HG02973 (cell line): ENCODE measurements around the gene GOLT1A.

Experiments
- ATAC-seq: cut with Tn5 transposase; IDR thresholded peaks from one replicate; pipeline ENCODE4 v1.9.1; 2021; ENCODE audit warnings: moderate library complexity; ENCODE audit not compliant: unreplicated experiment

The GOLT1A gene

GRCh38 chr1:204161609-204162493 lies 51.9 kb downstream of the GOLT1A start:
- ATAC-seq = no peak

- no peak for ATAC-seq
Observed at GRCh38 chr1:204157962-204158361, 55.8 kb downstream of the GOLT1A start.

DNA sequence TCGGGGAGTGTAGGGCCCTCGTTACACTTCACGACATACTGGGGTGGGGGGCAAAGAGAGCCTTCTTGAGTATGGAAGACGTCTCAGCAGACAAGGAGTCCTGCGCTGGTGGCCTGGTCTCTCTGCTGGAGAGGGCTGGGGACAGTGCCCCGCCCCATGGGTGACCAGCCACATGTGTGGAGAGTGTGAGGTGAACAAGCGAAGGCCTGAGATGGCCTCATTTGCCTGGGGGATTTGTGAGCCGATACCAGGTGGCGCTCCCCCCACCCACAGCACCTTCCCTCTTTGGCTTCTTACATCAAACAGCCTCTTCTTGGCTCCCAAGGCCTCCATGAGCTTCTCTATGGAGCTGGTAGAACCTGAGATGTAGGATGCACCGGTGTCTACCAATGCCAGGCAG lies 57.9 kb downstream of the GOLT1A start:
- ATAC-seq = no peak

GRCh38 chr1:204154568-204155255 lies 59.1 kb downstream of the GOLT1A start:
- ATAC-seq = no peak

DNA sequence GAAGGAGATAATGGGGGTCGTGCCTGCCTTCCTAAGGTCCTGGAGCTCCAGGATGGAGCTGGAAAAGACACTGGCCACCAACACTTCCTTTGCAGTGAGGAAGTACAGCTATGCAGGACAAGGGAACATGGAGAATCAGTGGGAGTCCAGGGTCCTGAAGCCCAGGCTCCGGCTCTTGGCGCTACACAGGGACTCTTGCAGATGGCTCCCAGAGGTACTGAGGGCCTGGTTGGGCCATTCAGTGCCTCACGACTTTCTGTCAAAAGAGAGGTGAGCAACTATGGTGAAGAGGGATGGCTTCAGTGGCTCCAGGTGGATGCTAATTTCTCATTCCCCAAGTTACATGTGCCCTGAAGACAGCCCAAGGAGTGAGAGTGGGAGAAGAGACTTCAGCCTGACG lies 60.1 kb downstream of the GOLT1A start:
- no peak for ATAC-seq

- no peak for ATAC-seq
Observed at GRCh38 chr1:204152310-204153044, 61.3 kb downstream of the GOLT1A start.

- ATAC-seq = no peak
Observed at GRCh38 chr1:204151552-204152309, 62.1 kb downstream of the GOLT1A start, which contains the start of gene ETNK2. TSS of gene ETNK2 (minus strand) at chr1:204152044. CDS start at chr1:204151852, 192 bp downstream.

GRCh38 chr1:204150702-204151551 lies 62.9 kb downstream of the GOLT1A start:
- no peak for ATAC-seq

DNA sequence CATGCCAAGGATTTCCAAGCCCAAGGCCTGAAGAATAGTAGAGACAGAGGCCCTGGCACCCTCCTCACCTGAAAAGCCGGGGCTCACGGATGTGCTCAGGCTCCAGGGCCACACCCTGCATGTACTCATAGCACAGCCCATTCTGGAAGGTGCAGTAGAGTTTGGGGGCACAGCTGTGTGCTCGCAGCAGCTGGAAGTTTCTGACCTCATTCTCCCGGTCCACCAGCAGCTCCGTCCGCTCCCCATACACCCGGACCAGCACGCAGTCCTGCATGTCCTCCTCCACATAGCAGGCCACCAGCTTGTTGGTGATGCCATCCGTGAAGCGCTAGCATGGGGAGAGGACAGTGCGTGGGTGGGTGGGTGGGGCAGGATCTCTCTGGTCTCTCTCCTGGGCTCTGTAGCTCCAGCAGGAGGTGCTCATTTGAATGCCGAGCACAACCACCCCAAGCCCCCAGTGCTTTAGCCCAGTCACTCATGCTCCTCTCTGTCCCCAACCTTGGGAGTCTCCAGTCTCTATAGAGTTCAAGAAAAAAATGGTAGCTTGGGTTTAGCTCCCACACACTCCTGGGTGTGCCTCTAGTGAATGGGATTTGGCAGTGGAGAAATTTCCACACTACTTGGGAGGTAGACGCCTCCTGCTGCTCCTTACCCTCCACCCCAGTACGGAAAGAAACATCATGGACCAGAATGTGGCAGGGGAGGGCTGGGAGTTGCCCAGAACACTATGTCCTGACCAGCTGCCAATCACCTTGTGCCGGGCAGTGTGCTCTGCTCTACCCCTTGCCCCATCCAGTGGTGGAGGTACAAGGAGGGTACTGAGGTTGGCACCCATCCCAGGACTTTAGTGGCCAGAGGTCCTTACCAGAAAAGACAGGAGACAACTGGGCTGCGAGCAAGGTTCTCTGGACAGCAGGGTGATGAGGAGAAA lies 63.9 kb downstream of the GOLT1A start:
- no peak for ATAC-seq

GRCh38 chr1:204149107-204149506 lies 64.7 kb downstream of the GOLT1A start:
- no peak for ATAC-seq
